K562 (cell line): Measurements from ENCODE around the gene HAUS7. TPM values are rescaled to one million over a fixed set of nuclear protein-coding genes. Genes with fewer than 3 reads are reported as not detected.

Source experiments
- ATAC-seq: fragments of 200-7000 bp; cut with Tn5 transposase; 3 replicates; pipeline ENCODE4 v1.9.1; 2020; ENCODE audit warnings: moderate library complexity
- BruUV-seq: library from RNA; stranded (reverse); fragments of 400-500 nt; replicated peaks from 2 replicates; lab custom pipeline; 2021; lab: Mats Ljungman, UMichigan
- CTCF ChIA-PET: fragments of 300-600 bp; formaldehyde crosslinking; extraction: SDS; loops from one replicate; lab custom pipeline; 2021; ENCODE audit warnings: low intra/inter-chr PET ratio; lab: Yijun Ruan, JAX
- POLR2A ChIA-PET: fragments of 300-600, 350-650 bp; sonication (Branson Sonifier 250); formaldehyde crosslinking; extraction: SDS; loops from one replicate; lab custom pipeline; 2021; ENCODE audit warnings: antibody characterized with exemption, inconsistent platforms; lab: Yijun Ruan, JAX
- DNase-seq, 4 experiments: peaks; one replicate each; pipeline versions ENCODE4 v3.0.0 to v3.0.0-alpha.2; 2011 to 2018; ENCODE audit warnings: low spot score in 3 of 4, mixed read lengths in 3 of 4; ENCODE audit errors: extremely low read depth in 1 of 4
- FAIRE-seq: peaks from 2 replicates; lab custom pipeline; 2011; peaks lifted over from hg19 to GRCh38; lab: Jason Lieb, UNC
- H2AFZ ChIP-seq: 2 replicates; pipeline ENCODE4 v1.6.0; 2011; ENCODE audit warnings: low read depth, low read length, control low read depth, inconsistent platforms
- H3K27ac ChIP-seq: fragments of 200-600 bp; 3 replicates; pipeline ENCODE4 v1.8.0; 2011; ENCODE audit warnings: low read depth, mild to moderate bottlenecking, control low read depth, inconsistent platforms, low read length, moderate library complexity, mixed read lengths; ENCODE audit errors: extremely low read depth
- H3K27me3 ChIP-seq, 2 experiments: fragments of 300-600 bp in 1 of 2; 2 replicates in 1 of 2; 3 replicates in 1 of 2; pipeline versions ENCODE4 v1.6.0 to v1.8.0; 2011; ENCODE audit warnings: inconsistent platforms in 2 of 2, low read length in 2 of 2, mild to moderate bottlenecking in 1 of 2, mixed read lengths in 1 of 2, moderate library complexity in 1 of 2; ENCODE audit not compliant: control insufficient read depth in 2 of 2, insufficient read depth in 2 of 2
- H3K36me3 ChIP-seq: fragments of 300-600 bp; 3 replicates; pipeline ENCODE4 v1.8.0; 2011; ENCODE audit warnings: mild to moderate bottlenecking, low read length, inconsistent platforms; ENCODE audit not compliant: control insufficient read depth, insufficient read depth
- H3K4me1 ChIP-seq, 2 experiments: fragments of 200-600 bp in 1 of 2; replicated peaks in 1 of 2; 2 replicates in 1 of 2; 3 replicates in 1 of 2; pipeline versions ENCODE4 v1.5.1 to v1.8.0; 2011; ENCODE audit warnings: inconsistent platforms in 2 of 2, low read length in 2 of 2, mild to moderate bottlenecking in 1 of 2, mixed read lengths in 1 of 2, moderate library complexity in 1 of 2; ENCODE audit not compliant: control insufficient read depth in 2 of 2, insufficient read depth in 2 of 2
- H3K4me2 ChIP-seq: 2 replicates; pipeline ENCODE4 v1.6.1; 2011; ENCODE audit warnings: low read length, control low read depth, inconsistent platforms, mixed read lengths; ENCODE audit not compliant: insufficient read depth
- H3K4me3 ChIP-seq: fragments of 200-600 bp; sonication (generic), shearing (Covaris generic); 2 replicates; pipeline ENCODE4 v1.5.1; 2016; ENCODE audit warnings: control low read depth, inconsistent platforms
- H3K79me2 ChIP-seq: fragments of 200-600 bp; 3 replicates; pipeline ENCODE4 v1.8.0; 2011; ENCODE audit warnings: low read length, inconsistent platforms; ENCODE audit not compliant: control insufficient read depth, insufficient read depth
- H3K9ac ChIP-seq, 2 experiments: 2 replicates each; pipeline versions ENCODE4 v1.6.0 to v1.6.1; 2011; ENCODE audit warnings: low read depth in 2 of 2, low read length in 2 of 2, control low read depth in 1 of 2, inconsistent platforms in 1 of 2, mild to moderate bottlenecking in 1 of 2, mixed read lengths in 1 of 2; ENCODE audit not compliant: insufficient read depth in 1 of 2
- H3K9me1 ChIP-seq: one replicate; pipeline ENCODE4 v1.6.0; 2011; ENCODE audit warnings: inconsistent platforms, mild to moderate bottlenecking, low read length, moderate library complexity; ENCODE audit not compliant: control insufficient read depth, insufficient read depth
- H3K9me3 ChIP-seq: replicated peaks from 2 replicates; pipeline ENCODE4 v1.5.1; 2011; ENCODE audit warnings: low read depth, low read length, inconsistent platforms; ENCODE audit not compliant: control insufficient read depth, insufficient read depth
- H4K20me1 ChIP-seq: replicated peaks from 2 replicates; pipeline ENCODE4 v1.6.1; 2011; ENCODE audit warnings: low read length, inconsistent platforms, mixed read lengths; ENCODE audit not compliant: control insufficient read depth, insufficient read depth
- GTF2E2 ChIP-seq: fragments of 200-800 bp; sonication (Bioruptor generic); IDR thresholded peaks from 2 replicates; pipeline ENCODE4 v1.6.1; 2016; ENCODE audit warnings: missing genetic modification characterization, missing compliant biosample characterization
- ZNF311 ChIP-seq: fragments of 250-450 bp; sonication (Bioruptor Pico); IDR thresholded peaks from 2 replicates; pipeline ENCODE4 v1.4.0; 2020; ENCODE audit warnings: mild to moderate bottlenecking, moderate library complexity
- ZNF75A ChIP-seq: fragments of 450-650 bp; formaldehyde crosslinking; IDR thresholded peaks from 2 replicates; pipeline ENCODE4 v1.4.0; 2020; ENCODE audit warnings: mild to moderate bottlenecking
- WGBS: fragments of 100-300 bp; shearing (Covaris generic); methylation state at CpG from one replicate; pipeline ENCODE4 v1.1.6; 2016; ENCODE audit warnings: low coverage, mixed read lengths; ENCODE audit not compliant: insufficient coverage; ENCODE audit errors: missing lambda C conversion rate; 5-methylcytosine and 5-hydroxymethylcytosine counted together
- in situ Hi-C: fragments of 300-500 bp; cut with MboI; formaldehyde crosslinking; loops from 4 replicates; pipeline ENCODE4 v1.15.0; 2018; ENCODE audit warnings: inconsistent platforms, mixed read lengths
- intact Hi-C: fragments of 100-400 bp; cut with micrococcal nuclease; formaldehyde crosslinking; loops from 2 replicates; pipeline ENCODE4 v1.14.2; 2022
- polyA plus RNA-seq, 8 experiments: library from polyadenylated mRNA; depleted of rRNA in 4 of 8; stranded (reverse) in 5 of 8; unstranded in 3 of 8; fragments of >200 nt; fragmentation: Nextera tagmentation in 2 of 8; fragmentation: Illumina TruSeq in 1 of 8; extraction: Ambion mirVana in 2 of 8; extraction: Trizol in 1 of 8; gene quantifications; 2 replicates each; pipeline versions ENCODE4 v1.2.1 to v1.2.3, GENCODE V29; 2011 to 2014; ENCODE audit warnings: inconsistent platforms in 1 of 8, missing spikeins in 1 of 8
- total RNA-seq, 7 experiments: library from RNA; depleted of rRNA in 6 of 7; stranded (reverse); fragments of >200 nt in 6 of 7; fragmentation: Illumina TruSeq in 2 of 7; extraction: Trizol in 2 of 7; gene quantifications; 2 replicates each; pipeline versions ENCODE4 v1.2.1 to v1.2.3, GENCODE V29; 2011 to 2021; ENCODE audit warnings: low replicate concordance in 1 of 7

HAUS7 gene
- total and polyA plus RNA-seq, 9 of the 15 experiments (the other 6 are each of a cell fraction or from before 2014, with no cell fraction given) = 10.0 to 94.9 (median 48.8) TPM

GRCh38 chrX:153449368-153450113 is 20.8 kb downstream of the HAUS7 start:
- H3K9me3 ChIP-seq = no peaks in the 10 kb centered on the region
- DNase-seq = no peak

GRCh38 chrX:153448556-153449367 is 21.6 kb downstream of the HAUS7 start:
- H3K4me3 ChIP-seq = no peak overlapping the region
- ATAC-seq = no peak
- CTCF ChIA-PET = no interaction called here
- no peak for DNase-seq
- H3K4me1 ChIP-seq = peaks cover 0 to 36% of the 10 kb centered on the region in 2 experiments; a peak in 2 of 5 replicates
- no peak overlapping the region for H3K4me2 ChIP-seq
- POLR2A ChIA-PET = interaction anchor here (0.6 to 0.9 kb wide), 2 partner anchors 34 to 626 kb away, joined by 3 to 5 read pairs; no protein-coding TSS in a partner anchor
- H3K79me2 ChIP-seq = no peaks in the 10 kb centered on the region
- peaks cover 28% of the 10 kb centered on the region; the same call in 2 of the 3 replicates for H3K36me3 ChIP-seq
- no peaks in the 10 kb centered on the region for H3K9me1 ChIP-seq
- H4K20me1 ChIP-seq = no peaks in the 10 kb centered on the region
- intact Hi-C loops (no loop called here), in situ Hi-C loops (no loop called here)
- H3K9me3 ChIP-seq = no peaks in the 10 kb centered on the region
- H3K9ac ChIP-seq = peak overlapping the region in 1 of 2 experiments; percentile 35; a peak in 1 of 4 replicates
- H3K27ac ChIP-seq = no peak overlapping the region
- WGBS = 92% methylated on average over 14 of the region's 21 CpGs
- H2AFZ ChIP-seq = no peak overlapping the region
- no peaks in the 10 kb centered on the region for H3K27me3 ChIP-seq
- no peak for FAIRE-seq
- no TSS peak for BruUV-seq
- no peak for TF ChIP-seq ZNF311 (CRISPR knock-in tag)

More at GRCh38 chrX:153449368-153450113, 20.8 kb downstream of the HAUS7 start:
- Histone ChIP-seq H2AFZ (no peak overlapping the region), H3K9ac (peak overlapping the region in 1 of 2 experiments; percentile 35; a peak in 1 of 4 replicates), H3K36me3 (peaks cover 32% of the 10 kb centered on the region; the same call in 2 of the 3 replicates), H4K20me1 (no peaks in the 10 kb centered on the region), H3K27ac (no peak overlapping the region), H3K4me1 (peaks cover 0 to 28% of the 10 kb centered on the region in 2 experiments; a peak in 2 of 5 replicates), H3K4me3 (no peak overlapping the region), H3K27me3 (no peaks in the 10 kb centered on the region), H3K4me2 (no peak overlapping the region), H3K9me1 (no peaks in the 10 kb centered on the region), H3K79me2 (no peaks in the 10 kb centered on the region)
- TF ChIP-seq ZNF75A (CRISPR knock-in tag) (no peak), GTF2E2 (tag) (no peak)
- FAIRE-seq = no peak
- BruUV-seq = no TSS peak
- POLR2A ChIA-PET = interaction anchor here (0.6 kb wide), 1 partner anchor 627 kb away, joined by 3 read pairs; no protein-coding TSS in a partner anchor
- in situ Hi-C loops (no loop called here), intact Hi-C loops (no loop called here)
- ATAC-seq = no peak
- CTCF ChIA-PET = no interaction called here
- WGBS = 75% methylated on average over 7 of the region's 15 CpGs
